Panc1 (cell line): Measurements from ENCODE around the gene FAM200A.

Experiments used
- CTCF ChIP-seq: fragments of 450-650 bp; IDR thresholded peaks from 2 replicates; pipeline ENCODE4 v1.5.1; 2017; ENCODE audit warnings: mild to moderate bottlenecking
- TCF7L2 ChIP-seq: IDR thresholded peaks from 2 replicates; pipeline ENCODE4 v1.6.1; 2011; ENCODE audit warnings: mild to moderate bottlenecking, low read depth, low read length, inconsistent platforms

DNA sequence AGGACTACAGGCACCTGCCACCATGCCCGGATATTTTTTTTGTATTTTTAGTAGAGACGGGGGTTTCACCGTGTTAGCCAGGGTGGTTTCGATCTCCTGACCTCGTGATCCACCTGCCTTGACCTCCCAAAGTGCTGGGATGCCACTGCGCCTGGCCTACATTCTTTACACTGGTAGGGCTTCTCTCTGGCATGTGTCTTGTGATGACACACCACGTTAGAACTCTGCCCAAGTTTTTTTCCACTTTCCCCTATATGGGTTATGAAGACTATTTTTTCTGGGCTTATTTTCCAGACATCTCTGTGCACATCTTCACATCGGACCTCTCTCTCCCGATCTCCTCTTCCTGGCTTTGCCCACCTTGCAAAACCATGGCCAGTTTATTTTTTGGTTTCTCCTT is 10.7 kb downstream of the FAM200A start:
- TF ChIP-seq TCF7L2 = no peak
- TF ChIP-seq CTCF = no peak
